HepG2 (cell line): Measurements from ENCODE around the gene WDR6. TPM values are rescaled to one million over a fixed set of nuclear protein-coding genes. Genes with fewer than 3 reads are reported as not detected.

Experiments
- ATAC-seq: fragments of 200-7000 bp; cut with Tn5 transposase; 3 replicates; pipeline ENCODE4 v1.9.1; 2020; ENCODE audit warnings: mild to moderate bottlenecking, moderate library complexity
- BruUV-seq: library from RNA; stranded (reverse); fragments of 400-500 nt; replicated peaks from 2 replicates; lab custom pipeline; 2021; lab: Mats Ljungman, UMichigan
- CTCF ChIA-PET: fragments of 300-600 bp; formaldehyde crosslinking; extraction: SDS; loops from one replicate; lab custom pipeline; 2021; ENCODE audit warnings: low total read pairs, inconsistent platforms, low intra/inter-chr PET ratio; lab: Yijun Ruan, JAX
- POLR2A ChIA-PET: fragments of 350-600 bp; sonication (Branson Sonifier 250); formaldehyde crosslinking; loops from one replicate; lab custom pipeline; 2020; ENCODE audit warnings: antibody characterized with exemption, inconsistent platforms; lab: Yijun Ruan, JAX
- DNase-seq: peaks from one replicate; pipeline ENCODE4 v3.0.0-alpha.2; 2015; ENCODE audit warnings: low spot score
- FAIRE-seq: peaks from 3 replicates; lab custom pipeline; 2011; peaks lifted over from hg19 to GRCh38; lab: Jason Lieb, UNC
- H2AFZ ChIP-seq: one replicate; pipeline ENCODE4 v1.6.1; 2011; ENCODE audit warnings: low read length, inconsistent platforms
- H3K27ac ChIP-seq: fragments of 300-600 bp; 3 replicates; pipeline ENCODE4 v1.8.0; 2011; ENCODE audit warnings: mixed run types, mild to moderate bottlenecking, mixed read lengths, low read length, inconsistent platforms; ENCODE audit not compliant: insufficient read depth; ENCODE audit errors: extremely low read length
- H3K27me3 ChIP-seq, 2 experiments: fragments of 200-600 bp in 1 of 2; 2 replicates in 1 of 2; 3 replicates in 1 of 2; pipeline versions ENCODE4 v1.6.0 to v1.8.0; 2011; ENCODE audit warnings: low read length in 2 of 2, mild to moderate bottlenecking in 2 of 2, moderate library complexity in 2 of 2, inconsistent platforms in 1 of 2; ENCODE audit not compliant: insufficient read depth in 2 of 2, control insufficient read depth in 1 of 2
- H3K36me3 ChIP-seq, 2 experiments: fragments of 200-600 bp in 1 of 2; replicated peaks in 1 of 2; 2 replicates in 1 of 2; 3 replicates in 1 of 2; pipeline versions ENCODE4 v1.5.1 to v1.8.0; 2011; ENCODE audit warnings: low read length in 2 of 2, inconsistent platforms in 1 of 2; ENCODE audit not compliant: insufficient read depth in 2 of 2, control insufficient read depth in 1 of 2
- H3K4me1 ChIP-seq: 2 replicates; pipeline ENCODE4 v1.5.1; 2012; ENCODE audit warnings: low read length, inconsistent platforms; ENCODE audit not compliant: insufficient read depth
- H3K4me2 ChIP-seq: 2 replicates; pipeline ENCODE4 v1.6.0; 2011; ENCODE audit warnings: low read depth, low read length, inconsistent platforms
- H3K4me3 ChIP-seq, 3 experiments: fragments of 200-600 bp in 1 of 3; sonication (generic), shearing (Covaris generic) in 1 of 3; replicated peaks in 1 of 3; 2 replicates each; pipeline ENCODE4 v1.5.1; 2011 to 2016; ENCODE audit warnings: low read length in 3 of 3, inconsistent platforms in 2 of 3, low read depth in 2 of 3, mild to moderate bottlenecking in 2 of 3, control low read depth in 1 of 3, mixed read lengths in 1 of 3; ENCODE audit not compliant: insufficient read depth in 1 of 3
- H3K79me2 ChIP-seq: one replicate; pipeline ENCODE4 v1.6.1; 2011; ENCODE audit warnings: low read length, inconsistent platforms; ENCODE audit not compliant: insufficient read depth
- H3K9ac ChIP-seq: 2 replicates; pipeline ENCODE4 v1.6.0; 2011; ENCODE audit warnings: mild to moderate bottlenecking, low read depth, low read length, inconsistent platforms; ENCODE audit not compliant: insufficient read depth
- H3K9me3 ChIP-seq: 2 replicates; pipeline ENCODE4 v1.5.1; 2012; ENCODE audit warnings: mild to moderate bottlenecking, low read length
- H4K20me1 ChIP-seq: 2 replicates; pipeline ENCODE4 v1.6.0; 2011; ENCODE audit warnings: inconsistent platforms, mild to moderate bottlenecking, low read length, moderate library complexity; ENCODE audit not compliant: insufficient read depth
- CREB3 ChIP-seq: sonication (generic); formaldehyde crosslinking; IDR thresholded peaks from 2 replicates; pipeline ENCODE4 v1.5.0; 2020; ENCODE audit warnings: missing genetic modification reagents
- DMAP1 ChIP-seq: IDR thresholded peaks from 2 replicates; pipeline ENCODE4 v1.6.1; 2016
- DNMT3B ChIP-seq: conservative IDR thresholded peaks from 2 replicates; pipeline ENCODE4 v1.6.1; 2016; ENCODE audit warnings: missing biosample characterization, control low read depth
- DR1 ChIP-seq: sonication (generic); formaldehyde crosslinking; IDR thresholded peaks from 2 replicates; pipeline ENCODE4 v1.8.0; 2021; ENCODE audit warnings: mild to moderate bottlenecking, missing genetic modification reagents, inconsistent platforms
- ERF ChIP-seq: IDR thresholded peaks from 2 replicates; pipeline ENCODE4 v1.6.1; 2018; ENCODE audit warnings: missing biosample characterization, missing genetic modification reagents
- FOSL2 ChIP-seq: sonication (generic); formaldehyde crosslinking; IDR thresholded peaks from 2 replicates; pipeline ENCODE4 v1.4.0; 2020; ENCODE audit warnings: missing genetic modification reagents
- IRX3 ChIP-seq: sonication (generic); formaldehyde crosslinking; IDR thresholded peaks from 2 replicates; pipeline ENCODE4 v1.8.1; 2023; ENCODE audit warnings: mild to moderate bottlenecking, low read depth, missing genetic modification reagents, borderline replicate concordance
- NFYC ChIP-seq: IDR thresholded peaks from 2 replicates; pipeline ENCODE4 v1.6.1; 2016; ENCODE audit warnings: missing genetic modification reagents, missing compliant biosample characterization
- ONECUT2 ChIP-seq: sonication (generic); formaldehyde crosslinking; IDR thresholded peaks from 2 replicates; pipeline ENCODE4 v1.4.0; 2020; ENCODE audit warnings: missing genetic modification reagents
- SIX4 ChIP-seq: sonication (generic); formaldehyde crosslinking; IDR thresholded peaks from 2 replicates; pipeline ENCODE4 v1.4.0; 2020; ENCODE audit warnings: missing genetic modification reagents
- TAF15 ChIP-seq: fragments of 200-400 bp; formaldehyde crosslinking; IDR thresholded peaks from one replicate; pipeline ENCODE4 v1.6.1; 2018; ENCODE audit warnings: mild to moderate bottlenecking, low read depth, low read length; ENCODE audit not compliant: poor library complexity, severe bottlenecking
- TFAP4 ChIP-seq: sonication (generic); IDR thresholded peaks from 2 replicates; pipeline ENCODE4 v1.6.1; 2016; ENCODE audit warnings: low read depth, borderline replicate concordance
- THRA ChIP-seq: sonication (generic); formaldehyde crosslinking; IDR thresholded peaks from 2 replicates; pipeline ENCODE4 v1.4.0; 2020; ENCODE audit warnings: missing genetic modification reagents, borderline replicate concordance
- ZNF12 ChIP-seq: sonication (generic); formaldehyde crosslinking; IDR thresholded peaks from 2 replicates; pipeline ENCODE4 v1.5.0; 2020; ENCODE audit warnings: missing genetic modification reagents
- ZNF577 ChIP-seq: sonication (generic); formaldehyde crosslinking; IDR thresholded peaks from 2 replicates; pipeline ENCODE4 v1.4.0; 2020; ENCODE audit warnings: mild to moderate bottlenecking, low read depth, missing genetic modification reagents, borderline replicate concordance
- ZNF580 ChIP-seq: IDR thresholded peaks from 2 replicates; pipeline ENCODE4 v1.6.1; 2016; ENCODE audit warnings: low read depth, borderline replicate concordance
- ZNF589 ChIP-seq: sonication (generic); formaldehyde crosslinking; conservative IDR thresholded peaks from 2 replicates; pipeline ENCODE4 v1.8.0; 2022; ENCODE audit warnings: mild to moderate bottlenecking, moderate library complexity, missing genetic modification reagents
- ZNF629 ChIP-seq: sonication (generic); formaldehyde crosslinking; conservative IDR thresholded peaks from 2 replicates; pipeline ENCODE4 v1.5.0; 2020; ENCODE audit warnings: missing genetic modification reagents
- ZNF790 ChIP-seq: sonication (generic); formaldehyde crosslinking; IDR thresholded peaks from 2 replicates; pipeline ENCODE4 v1.8.0; 2022; ENCODE audit warnings: missing genetic modification reagents, mild to moderate bottlenecking, borderline replicate concordance
- WGBS: methylation state at CpG from one replicate; pipeline ENCODE4 v1.1.6; 2017; ENCODE audit warnings: low lambda C conversion rate; 5-methylcytosine and 5-hydroxymethylcytosine counted together
- in situ Hi-C: cut with HindIII; loops from 2 replicates; pipeline ENCODE4 v1.10.0; 2017; ENCODE audit warnings: low pct_unique_long_range_greater_than_20kb; ENCODE audit not compliant: extremely low pct_ligation_motif_present
- intact Hi-C: fragments of 100-400 bp; cut with micrococcal nuclease; formaldehyde crosslinking; loops from one replicate; pipeline ENCODE4 v1.10.0; 2022; ENCODE audit not compliant: unreplicated experiment
- polyA plus RNA-seq, 8 experiments: library from polyadenylated mRNA; depleted of rRNA in 3 of 8; stranded (reverse) in 7 of 8; unstranded in 1 of 8; fragments of >200 nt; fragmentation: Illumina TruSeq in 4 of 8; extraction: Trizol in 4 of 8; gene quantifications; 2 replicates each; pipeline versions ENCODE4 v1.2.1 to v1.2.3, GENCODE V29; 2011 to 2016; ENCODE audit warnings: low read depth in 4 of 8, missing spikeins in 1 of 8, mixed read lengths in 1 of 8; ENCODE audit not compliant: insufficient read depth in 1 of 8
- total RNA-seq, 5 experiments: library from RNA; depleted of rRNA; stranded (reverse); fragments of >200 nt; fragmentation: Illumina TruSeq; extraction: Trizol; gene quantifications; 2 replicates each; pipeline ENCODE4 v1.2.3, GENCODE V29; 2016; ENCODE audit warnings: low read depth in 1 of 5

Gene WDR6
- total and polyA plus RNA-seq, 2 of the 13 experiments (the other 11 are each of a cell fraction or from before 2014, with no cell fraction given): 73.4 to 139 TPM

- ChIA-PET CTCF (no interaction called here), POLR2A (interaction anchor here (0.6 to 11.1 kb wide), 19 partner anchors 8 to 548 kb away, joined by 3 to 280 read pairs (median 7); partner anchors contain the start of genes IMPDH2, KLHDC8B, LAMB2 and QARS1)
- no TSS peak for BruUV-seq
- Histone ChIP-seq H3K79me2 (peaks cover 27% of the 10 kb centered on the region), H3K4me2 (peak overlapping the region; percentile 89), H3K27ac (peak overlapping the region; percentile 99), H3K4me3 (peak overlapping the region; percentile 80 to 96 (median 89)), H2AFZ (no peak overlapping the region), H4K20me1 (no peaks in the 10 kb centered on the region), H3K9me3 (no peaks in the 10 kb centered on the region), H3K36me3 (peaks cover 12 to 27% of the 10 kb centered on the region in 2 experiments), H3K27me3 (no peaks in the 10 kb centered on the region; a peak in 1 of 5 replicates), H3K9ac (peak overlapping the region; percentile 99), H3K4me1 (peaks cover 50% of the 10 kb centered on the region)
- 10% methylated on average over 2 of the region's 60 CpGs for WGBS
- peak; percentile 95 for DNase-seq
- intact Hi-C loops: loop anchor here (5.0 kb wide), 1 partner anchor 71 kb away; the partner anchor contains the start of gene QRICH1
- in situ Hi-C loops: no loop called here
- ATAC-seq: peak; percentile 51
- peak; percentile 89 for FAIRE-seq
- TF ChIP-seq THRA (CRISPR knock-in tag) (peak; percentile 78), DR1 (CRISPR knock-in tag) (peak; percentile 100), ZNF580 (peak; percentile 82), ONECUT2 (CRISPR knock-in tag) (peak; percentile 55; the same call in 1 of the 2 replicates), CREB3 (CRISPR knock-in tag) (0 out of 2 replicates have a peak, but pooled peaks have one; percentile 93), ZNF12 (peak; percentile 34; the same call in 1 of the 2 replicates), TFAP4 (no peak), SIX4 (CRISPR knock-in tag) (peak; percentile 90), ZNF577 (CRISPR knock-in tag) (0 out of 2 replicates have a peak, but pooled peaks have one; percentile 0), ERF (CRISPR knock-in tag) (peak; percentile 59; the same call in 1 of the 2 replicates), IRX3 (0 out of 2 replicates have a peak, but pooled peaks have one; percentile 75), ZNF790 (CRISPR knock-in tag) (0 out of 2 replicates have a peak, but pooled peaks have one; percentile 52), DMAP1 (CRISPR knock-in tag) (peak; percentile 19; the same call in 1 of the 2 replicates), ZNF589 (CRISPR knock-in tag) (no peak), FOSL2 (CRISPR knock-in tag) (peak; percentile 52), NFYC (peak; percentile 77), DNMT3B (CRISPR knock-in tag) (peak; percentile 40; the same call in 1 of the 2 replicates), TAF15 (no peak), ZNF629 (CRISPR knock-in tag) (no peak)
Measured at GRCh38 chr3:49021213-49021812, 14.1 kb downstream of the WDR6 start.
